ENCODE results near the gene PPP5C.

PPP5C gene

GRCh38 chr19:46390121-46390858 lies 43.4 kb downstream of the PPP5C start:
- no peaks in the 10 kb centered on the region for H3K4me1 ChIP-seq (ENCODE audit: low read depth, poor library complexity, severe bottlenecking)
- no peaks in the 10 kb centered on the region for H3K27me3 ChIP-seq (ENCODE audit: insufficient read depth, low read depth)
- no peaks in the 10 kb centered on the region for H3K79me2 ChIP-seq (ENCODE audit: insufficient read depth, low read depth)
- no peaks in the 10 kb centered on the region for H3K36me3 ChIP-seq (ENCODE audit: insufficient read depth)
- H2AFZ ChIP-seq (ENCODE audit: low read depth): no peak overlapping the region
- no peak overlapping the region for H3K27ac ChIP-seq
- no peak overlapping the region for H3K9ac ChIP-seq
- H4K20me1 ChIP-seq (ENCODE audit: insufficient read depth): no peaks in the 10 kb centered on the region
- TF ChIP-seq CTCF (conservative IDR thresholded peaks at IDR 0.05; ENCODE audit: low read depth, low read length): no peak
- H3K4me3 ChIP-seq (IDR thresholded peaks at IDR 0.05; ENCODE audit: insufficient read depth, low read depth, low read length): no peak overlapping the region
- no peak overlapping the region for H3K4me2 ChIP-seq

GRCh38 chr19:46390866-46391265 lies 44.0 kb downstream of the PPP5C start:
- Histone ChIP-seq H3K4me2 (no peak overlapping the region), H4K20me1 (ENCODE audit: insufficient read depth) (no peaks in the 10 kb centered on the region), H3K9ac (no peak overlapping the region)

GRCh38 chr19:46391296-46392251 lies 44.7 kb downstream of the PPP5C start:
- H3K4me3 ChIP-seq (IDR thresholded peaks at IDR 0.05; ENCODE audit: insufficient read depth, low read depth, low read length): no peak overlapping the region
- H3K4me1 ChIP-seq (ENCODE audit: low read depth, poor library complexity, severe bottlenecking): no peaks in the 10 kb centered on the region
- no peaks in the 10 kb centered on the region; the same call in 1 of the 2 replicates for H3K27me3 ChIP-seq (ENCODE audit: insufficient read depth, low read depth)
- H3K4me2 ChIP-seq: no peak overlapping the region
- no peak overlapping the region for H3K27ac ChIP-seq
- H4K20me1 ChIP-seq (ENCODE audit: insufficient read depth): no peaks in the 10 kb centered on the region
- no peak for TF ChIP-seq CTCF (conservative IDR thresholded peaks at IDR 0.05; ENCODE audit: low read depth, low read length)
- no peaks in the 10 kb centered on the region for H3K79me2 ChIP-seq (ENCODE audit: insufficient read depth, low read depth)
- H3K36me3 ChIP-seq (ENCODE audit: insufficient read depth): no peaks in the 10 kb centered on the region
- H2AFZ ChIP-seq (ENCODE audit: low read depth): no peak overlapping the region
- no peak overlapping the region for H3K9ac ChIP-seq

More at GRCh38 chr19:46390866-46391265, 44.0 kb downstream of the PPP5C start:
- Histone ChIP-seq H3K36me3 (ENCODE audit: insufficient read depth) (no peaks in the 10 kb centered on the region), H3K27me3 (ENCODE audit: insufficient read depth, low read depth) (no peaks in the 10 kb centered on the region; the same call in 1 of the 2 replicates), H3K4me1 (ENCODE audit: low read depth, poor library complexity, severe bottlenecking) (no peaks in the 10 kb centered on the region), H3K4me3 (IDR thresholded peaks at IDR 0.05; ENCODE audit: insufficient read depth, low read depth, low read length) (no peak overlapping the region), H3K27ac (no peak overlapping the region), H2AFZ (ENCODE audit: low read depth) (no peak overlapping the region), H3K79me2 (ENCODE audit: insufficient read depth, low read depth) (no peaks in the 10 kb centered on the region)
- no peak for TF ChIP-seq CTCF (conservative IDR thresholded peaks at IDR 0.05; ENCODE audit: low read depth, low read length)

GRCh38 chr19:46392252-46392801 lies 45.4 kb downstream of the PPP5C start:
- H3K9ac ChIP-seq: no peak overlapping the region
- no peak overlapping the region for H3K27ac ChIP-seq
- no peaks in the 10 kb centered on the region for H3K4me1 ChIP-seq (ENCODE audit: low read depth, poor library complexity, severe bottlenecking)
- H3K4me2 ChIP-seq: no peak overlapping the region
- peaks cover 1% of the 10 kb centered on the region; the same call in 1 of the 2 replicates for H3K27me3 ChIP-seq (ENCODE audit: insufficient read depth, low read depth)
- no peaks in the 10 kb centered on the region for H3K36me3 ChIP-seq (ENCODE audit: insufficient read depth)
- no peaks in the 10 kb centered on the region for H4K20me1 ChIP-seq (ENCODE audit: insufficient read depth)
- no peak overlapping the region for H2AFZ ChIP-seq (ENCODE audit: low read depth)
- no peaks in the 10 kb centered on the region for H3K79me2 ChIP-seq (ENCODE audit: insufficient read depth, low read depth)
- TF ChIP-seq CTCF (conservative IDR thresholded peaks at IDR 0.05; ENCODE audit: low read depth, low read length): no peak
- no peak overlapping the region for H3K4me3 ChIP-seq (IDR thresholded peaks at IDR 0.05; ENCODE audit: insufficient read depth, low read depth, low read length)
